Measurements from ENCODE around the gene ANO2.

The ANO2 gene

DNA sequence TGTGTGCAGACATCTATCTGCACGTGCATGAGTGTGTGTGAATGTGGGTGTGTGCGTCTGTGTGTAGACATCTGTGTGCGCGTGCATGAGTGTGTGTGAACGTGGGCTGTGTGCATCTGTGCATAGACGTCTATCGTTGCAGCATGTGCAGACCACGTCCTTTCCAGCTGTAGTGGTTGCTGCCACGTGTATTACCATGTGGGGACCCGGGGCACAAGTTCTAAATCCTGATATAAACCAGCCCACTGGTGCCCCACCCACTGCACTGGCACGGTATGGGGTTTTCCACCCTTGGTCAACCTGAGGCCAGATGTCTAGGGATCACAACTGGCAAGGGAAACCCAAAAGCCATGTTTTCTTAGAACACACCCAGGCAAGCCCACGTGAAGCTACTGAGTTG is 197.0 kb downstream of the ANO2 start:
- TF ChIP-seq GATA3 (IDR thresholded peaks at IDR 0.05; ENCODE audit: low read depth, low read length), result no peak
- no peak for TF ChIP-seq GATA2 (IDR thresholded peaks at IDR 0.05; ENCODE audit: low read depth, low read length)

DNA sequence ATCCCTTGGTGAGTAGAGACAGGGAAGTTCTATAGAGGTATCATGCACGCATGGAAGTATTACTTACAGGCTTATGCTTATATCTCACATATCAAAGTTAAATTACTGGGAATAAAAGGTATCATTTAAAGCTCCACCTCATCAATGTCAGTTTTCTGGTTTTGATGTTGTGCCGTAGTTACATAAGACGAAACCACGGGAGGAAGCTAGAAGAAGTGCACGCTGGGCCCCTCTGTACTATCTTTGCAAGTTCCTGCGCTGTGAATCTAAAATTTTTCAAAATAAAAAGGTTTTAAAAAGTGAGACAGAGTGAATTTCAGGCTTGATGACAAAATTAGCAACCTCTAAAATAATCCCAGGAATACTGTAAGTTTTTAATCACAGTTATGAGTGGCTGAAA is 198.1 kb downstream of the ANO2 start:
- TF ChIP-seq GATA2 (IDR thresholded peaks at IDR 0.05; ENCODE audit: low read depth, low read length) (no peak), GATA3 (IDR thresholded peaks at IDR 0.05; ENCODE audit: low read depth, low read length) (no peak)

DNA sequence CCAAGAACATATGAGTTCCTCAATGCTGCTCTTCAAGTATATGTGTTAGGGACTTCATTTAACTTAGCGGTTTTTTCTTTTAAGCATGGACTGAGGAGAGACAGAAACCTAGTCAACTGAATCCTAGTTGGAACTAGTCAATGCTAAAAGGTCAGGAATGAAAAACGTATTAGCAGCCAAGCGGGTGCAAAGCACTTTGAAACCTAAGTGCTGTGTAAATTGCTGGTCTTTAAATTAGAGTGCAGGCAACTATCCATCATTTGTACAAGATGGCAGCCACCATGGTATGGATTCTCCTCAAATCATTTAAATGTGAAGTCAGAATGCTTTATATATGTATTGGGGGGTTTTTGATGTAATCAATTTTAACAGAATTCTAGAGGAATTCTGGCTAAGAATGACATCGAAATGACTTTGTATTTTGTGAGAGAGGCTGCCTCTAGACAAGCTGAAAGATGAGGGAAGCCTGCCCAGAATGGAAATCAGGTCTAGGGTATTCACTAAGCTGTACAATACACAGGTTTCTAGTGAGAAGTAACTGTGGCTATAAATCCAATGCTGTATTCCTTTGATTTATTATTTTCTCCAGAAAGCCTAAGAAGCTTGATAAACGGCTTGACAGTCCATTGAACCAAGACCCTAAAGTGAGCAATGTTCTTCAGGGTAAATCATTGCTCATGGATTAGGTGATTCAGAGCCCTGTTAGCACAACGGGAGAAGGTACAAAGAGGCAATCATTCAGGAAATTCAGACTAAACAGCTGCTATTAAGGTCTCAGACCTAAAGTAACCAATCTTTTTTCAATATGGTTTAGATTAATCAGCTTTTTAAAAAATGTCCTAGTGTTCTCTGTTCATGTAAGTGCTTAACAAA is 198.8 kb downstream of the ANO2 start:
- TF ChIP-seq GATA2 (IDR thresholded peaks at IDR 0.05; ENCODE audit: low read depth, low read length), result no peak

DNA sequence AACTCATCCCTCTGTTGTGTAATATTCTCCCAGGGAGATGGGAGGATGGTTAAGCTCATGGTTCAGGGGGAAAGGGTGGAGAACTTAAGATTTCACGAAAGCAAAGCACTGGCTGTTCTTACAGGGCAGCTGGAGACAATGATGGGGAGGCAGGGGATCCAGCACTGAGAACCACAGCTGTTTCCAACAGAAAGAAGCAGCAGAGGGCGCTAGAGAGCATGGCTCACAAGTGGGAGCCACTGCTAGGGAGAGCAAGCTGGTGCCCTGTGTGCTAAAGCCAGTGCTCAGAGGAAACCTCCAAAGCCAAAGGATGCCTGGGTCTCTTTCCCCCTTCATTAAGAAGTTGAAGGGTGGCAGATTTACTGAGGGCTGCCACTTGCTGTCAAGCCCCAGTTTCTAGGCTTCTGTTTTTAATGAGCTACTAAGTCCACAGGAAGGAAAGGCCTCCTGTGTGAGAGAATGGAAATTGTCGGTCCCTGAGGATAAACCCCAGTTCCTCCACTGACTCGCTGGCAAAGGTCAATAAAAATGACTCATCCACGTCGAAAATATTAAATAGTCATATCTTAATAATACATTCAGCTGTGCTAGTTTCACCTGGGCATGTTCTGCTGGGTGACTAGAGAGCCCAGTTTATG is 199.7 kb downstream of the ANO2 start:
- no peak for TF ChIP-seq GATA3 (IDR thresholded peaks at IDR 0.05; ENCODE audit: low read depth, low read length)
- no peak for TF ChIP-seq GATA2 (IDR thresholded peaks at IDR 0.05; ENCODE audit: low read depth, low read length)

DNA sequence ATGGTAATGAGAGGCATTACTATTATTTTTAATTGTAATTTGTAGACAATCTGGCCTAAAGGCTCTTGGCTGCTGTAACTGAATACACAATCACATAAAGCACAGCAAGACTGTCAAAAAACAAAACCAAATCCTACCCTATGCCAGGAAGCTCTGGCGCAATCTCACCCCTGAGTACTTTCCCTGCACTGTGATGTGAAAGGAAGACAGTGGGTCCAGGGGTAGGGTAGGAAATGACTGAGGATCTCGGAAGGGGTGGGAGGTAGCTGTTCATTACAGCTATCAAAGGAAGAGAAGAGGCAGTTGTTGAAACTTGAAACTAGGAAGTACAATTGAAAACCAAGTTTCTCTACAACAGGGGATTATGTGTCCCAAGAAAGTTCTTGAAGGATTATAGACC is 202.8 kb downstream of the ANO2 start:
- TF ChIP-seq GATA2 (IDR thresholded peaks at IDR 0.05; ENCODE audit: low read depth, low read length) (no peak), GATA3 (IDR thresholded peaks at IDR 0.05; ENCODE audit: low read depth, low read length) (no peak)

DNA sequence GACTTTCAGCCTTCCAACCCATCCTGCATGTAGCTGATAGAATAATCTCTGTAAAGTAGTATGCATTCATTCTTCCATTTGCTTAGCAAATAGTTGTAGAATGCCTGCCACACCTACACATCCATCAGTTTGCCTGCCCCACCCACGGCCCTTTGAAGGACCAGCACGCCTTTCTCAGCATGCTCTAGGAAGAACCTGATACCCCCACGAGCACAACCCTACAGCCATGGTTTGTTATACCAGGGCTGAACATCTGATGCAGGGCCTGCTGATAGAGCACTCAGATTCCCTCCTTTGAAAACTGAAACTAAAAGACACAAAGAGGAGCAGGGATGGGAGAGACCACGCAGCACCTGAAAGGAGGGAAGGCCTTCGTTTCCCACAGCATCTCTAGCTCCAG is 205.1 kb downstream of the ANO2 start:
- TF ChIP-seq GATA3 (IDR thresholded peaks at IDR 0.05; ENCODE audit: low read depth, low read length), result no peak
- TF ChIP-seq GATA2 (IDR thresholded peaks at IDR 0.05; ENCODE audit: low read depth, low read length), result no peak

DNA sequence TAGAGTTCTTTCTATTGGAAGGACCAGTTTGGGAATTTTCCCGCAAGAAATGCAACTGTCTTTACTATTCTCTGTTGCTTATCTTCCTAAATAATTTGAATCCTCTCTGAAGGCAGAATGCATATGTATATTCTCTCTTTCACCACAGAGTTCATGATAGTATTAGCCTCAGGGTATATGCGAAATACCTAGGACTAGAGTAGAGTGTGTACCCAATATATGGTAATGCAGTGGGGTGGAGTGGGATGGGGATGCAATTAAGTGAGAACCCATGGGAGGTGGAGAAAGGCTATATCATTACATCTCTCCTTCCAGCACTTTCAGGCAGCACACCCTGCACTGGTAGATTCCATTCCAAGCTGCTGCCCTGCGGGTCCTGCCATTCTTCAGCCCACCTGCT is 207.3 kb downstream of the ANO2 start:
- TF ChIP-seq GATA3 (IDR thresholded peaks at IDR 0.05; ENCODE audit: low read depth, low read length), result no peak
- TF ChIP-seq GATA2 (IDR thresholded peaks at IDR 0.05; ENCODE audit: low read depth, low read length), result no peak

DNA sequence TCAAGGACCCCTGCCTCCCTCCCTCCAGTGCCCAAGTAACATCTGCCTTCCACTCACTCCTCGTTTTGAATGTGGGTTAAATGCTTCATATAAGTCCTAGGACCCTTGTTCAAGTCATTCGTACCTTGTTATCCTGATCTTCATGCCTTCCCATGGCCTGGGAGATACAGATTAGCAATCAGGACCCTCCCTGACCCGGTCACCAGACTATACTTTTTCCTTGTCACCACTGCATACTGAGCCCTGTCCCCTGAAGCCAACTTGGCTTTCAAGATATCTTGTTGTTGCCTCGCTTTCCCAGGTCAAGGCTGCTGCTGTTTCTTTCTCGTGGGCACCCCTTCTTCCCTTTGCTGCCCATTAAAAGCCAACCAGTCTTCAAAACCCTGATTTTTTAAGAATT is 208.5 kb downstream of the ANO2 start:
- TF ChIP-seq GATA2 (IDR thresholded peaks at IDR 0.05; ENCODE audit: low read depth, low read length) (no peak), GATA3 (IDR thresholded peaks at IDR 0.05; ENCODE audit: low read depth, low read length) (no peak)

DNA sequence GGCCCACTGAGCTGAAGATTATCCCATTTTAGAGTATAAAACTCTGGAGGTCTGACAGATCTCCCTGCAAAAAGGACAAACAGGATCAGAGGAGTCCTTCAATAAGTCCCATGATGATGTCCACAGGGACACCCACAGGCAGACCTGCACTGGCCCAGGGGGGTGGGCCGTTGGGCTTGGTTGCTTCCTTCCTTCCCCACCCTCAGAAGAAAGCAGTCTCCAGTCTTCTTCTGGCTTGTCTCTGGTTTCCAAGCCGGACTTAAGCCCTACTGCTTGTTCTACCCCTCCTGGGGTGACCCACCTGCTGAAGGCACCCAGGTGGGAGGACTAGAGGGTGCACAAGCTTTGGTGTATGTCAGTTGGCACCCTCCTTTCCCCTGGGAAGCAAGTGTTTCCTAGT is 209.0 kb downstream of the ANO2 start:
- TF ChIP-seq GATA2 (IDR thresholded peaks at IDR 0.05; ENCODE audit: low read depth, low read length) (no peak), GATA3 (IDR thresholded peaks at IDR 0.05; ENCODE audit: low read depth, low read length) (no peak)

DNA sequence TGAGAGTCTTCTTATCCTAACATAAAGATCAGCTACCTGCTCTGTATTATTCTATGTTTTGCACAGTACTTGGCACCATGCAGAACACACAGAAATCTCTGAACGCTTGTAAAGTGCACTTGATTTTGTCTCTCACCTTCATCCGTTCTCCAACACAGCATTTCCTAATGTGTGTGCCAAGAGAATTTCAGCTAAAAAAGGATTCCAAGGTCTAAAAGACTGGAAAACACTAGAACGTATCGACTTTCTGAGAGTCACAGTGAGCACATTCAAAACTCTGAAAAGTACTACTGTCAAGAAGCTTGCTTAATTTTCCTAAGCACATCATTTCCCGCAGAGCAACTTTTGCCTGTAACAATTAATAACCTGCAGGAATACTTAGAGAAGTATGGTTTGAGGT is 211.1 kb downstream of the ANO2 start:
- TF ChIP-seq GATA3 (IDR thresholded peaks at IDR 0.05; ENCODE audit: low read depth, low read length) (no peak), GATA2 (IDR thresholded peaks at IDR 0.05; ENCODE audit: low read depth, low read length) (no peak)

DNA sequence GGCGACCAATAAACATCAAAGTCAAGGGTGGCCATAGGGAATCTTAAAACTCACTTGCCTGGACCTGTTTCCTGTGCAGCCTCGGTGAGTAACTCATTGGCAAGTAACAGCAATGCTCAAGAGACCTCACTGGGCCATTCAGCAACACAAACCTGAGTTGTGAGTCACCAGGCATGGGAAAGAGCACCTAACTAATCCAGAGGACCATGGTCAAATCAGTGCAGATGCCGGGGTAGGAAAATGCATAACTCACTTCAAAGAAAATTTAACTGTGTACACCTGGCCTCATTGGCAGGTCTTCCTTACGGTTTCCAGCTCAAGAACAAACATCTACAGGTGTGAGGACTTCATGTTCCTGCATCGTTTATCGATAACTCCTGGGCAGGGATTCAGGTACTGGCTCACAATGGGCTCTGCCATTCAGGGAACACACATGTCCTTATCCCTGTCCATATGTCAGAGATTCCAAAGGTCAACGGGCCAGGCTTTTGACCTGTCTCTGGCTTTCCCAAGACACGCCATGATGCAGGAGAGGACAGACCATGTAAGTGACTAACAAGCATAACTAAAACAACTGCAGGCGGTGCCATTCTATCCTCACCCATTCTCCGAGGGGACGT is 211.8 kb downstream of the ANO2 start:
- TF ChIP-seq GATA3 (IDR thresholded peaks at IDR 0.05; ENCODE audit: low read depth, low read length) (no peak), GATA2 (IDR thresholded peaks at IDR 0.05; ENCODE audit: low read depth, low read length) (no peak)

DNA sequence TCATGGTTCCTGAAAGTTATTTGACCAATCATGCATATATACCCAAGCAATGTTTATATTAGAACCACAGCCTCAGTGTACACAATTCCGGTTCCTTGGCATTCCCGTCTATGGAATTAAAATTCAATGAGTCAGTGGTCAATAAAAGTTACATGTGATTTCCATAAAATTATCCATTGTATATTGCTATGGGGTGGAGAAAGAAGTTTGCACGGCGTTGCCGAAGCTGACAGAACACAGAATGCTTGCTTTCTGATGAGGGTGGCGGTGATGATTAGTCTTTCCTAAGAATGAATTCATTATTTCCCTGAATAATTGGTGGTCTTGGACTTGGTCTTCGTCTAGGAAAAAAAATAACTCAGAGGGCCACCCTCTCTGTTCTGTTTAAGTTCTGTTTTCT is 214.1 kb downstream of the ANO2 start:
- TF ChIP-seq GATA3 (IDR thresholded peaks at IDR 0.05; ENCODE audit: low read depth, low read length) (no peak), GATA2 (IDR thresholded peaks at IDR 0.05; ENCODE audit: low read depth, low read length) (no peak)

DNA sequence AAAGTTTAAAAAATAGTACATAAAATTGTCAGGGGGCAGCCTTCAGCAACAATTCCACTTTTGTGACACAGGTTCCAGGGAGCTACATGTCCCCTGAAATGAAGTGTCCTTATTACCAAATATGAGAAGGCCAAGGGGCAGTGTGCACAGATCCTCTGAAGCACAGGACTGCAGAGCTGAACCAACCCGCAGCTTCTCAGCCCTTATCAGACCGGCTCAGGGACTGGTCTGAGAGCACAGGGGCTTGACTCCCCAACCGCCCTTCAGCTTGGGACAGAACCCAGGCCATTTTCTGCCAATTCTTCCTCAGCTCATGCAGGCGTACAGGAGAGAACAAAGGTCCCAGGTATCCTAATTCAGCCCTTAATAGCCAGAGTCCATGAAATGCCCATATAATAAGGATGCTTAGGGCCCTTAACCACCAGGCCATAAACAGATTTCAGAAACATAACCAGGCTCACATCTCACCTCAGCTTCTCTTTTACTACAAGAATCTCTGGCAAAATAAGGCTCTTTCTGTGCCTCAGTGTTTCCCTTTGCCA is 221.3 kb downstream of the ANO2 start:
- TF ChIP-seq GATA3 (IDR thresholded peaks at IDR 0.05; ENCODE audit: low read depth, low read length) (no peak), GATA2 (IDR thresholded peaks at IDR 0.05; ENCODE audit: low read depth, low read length) (no peak)

DNA sequence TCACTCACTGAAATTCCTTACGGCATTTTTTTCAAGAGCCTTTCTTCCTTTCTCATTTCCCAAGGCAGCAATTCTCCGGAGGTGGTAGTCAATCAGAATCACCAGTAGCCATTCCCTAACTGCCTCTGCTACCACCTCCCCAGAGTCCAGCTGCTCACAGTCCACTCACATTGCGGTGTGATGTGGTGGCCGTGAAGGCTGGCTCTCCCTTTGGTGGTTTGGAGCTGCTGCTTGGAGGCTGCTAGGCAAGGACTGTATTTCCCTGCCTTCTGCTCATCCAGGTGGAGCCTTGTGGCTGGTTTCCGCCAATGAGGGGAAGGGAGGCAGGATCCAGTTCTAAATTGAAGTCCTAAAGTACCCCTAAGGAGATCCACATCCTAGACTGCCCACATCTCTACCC is 222.0 kb downstream of the ANO2 start:
- TF ChIP-seq GATA2 (IDR thresholded peaks at IDR 0.05; ENCODE audit: low read depth, low read length) (no peak), GATA3 (IDR thresholded peaks at IDR 0.05; ENCODE audit: low read depth, low read length) (no peak)
